SU-DHL-6 (cell line): ENCODE measurements around the gene CMKLR1.

Experiments
- H2AFZ ChIP-seq: fragments of 200-600 bp; sonication (generic); 2 replicates; pipeline ENCODE4 v1.6.1; 2014; ENCODE audit warnings: low read depth, mild to moderate bottlenecking, moderate library complexity, mixed read lengths, antibody characterized with exemption, low read length; ENCODE audit not compliant: severe bottlenecking
- H3F3A ChIP-seq: fragments of 200-600 bp; shearing (Covaris generic); 2 replicates; pipeline ENCODE4 v1.6.0; 2016; ENCODE audit warnings: antibody characterized with exemption, mild to moderate bottlenecking; ENCODE audit not compliant: insufficient read depth
- H3K27ac ChIP-seq: fragments of 200-600 bp; sonication (generic); 2 replicates; pipeline ENCODE4 v1.5.1; 2016; ENCODE audit warnings: low read depth, mild to moderate bottlenecking, low read length, moderate library complexity, mixed read lengths
- H3K27me3 ChIP-seq: fragments of 200-600 bp; sonication (generic), shearing (Covaris generic); 2 replicates; pipeline ENCODE4 v1.6.0; 2014; ENCODE audit warnings: mild to moderate bottlenecking, low read length
- H3K36me3 ChIP-seq: fragments of 200-600 bp; sonication (generic); 2 replicates; pipeline ENCODE4 v1.6.1; 2014; ENCODE audit warnings: mild to moderate bottlenecking, low read length, mixed read lengths
- H3K4me2 ChIP-seq: fragments of 300-600, 200-600 bp; shearing (Covaris generic), sonication (generic); 2 replicates; pipeline ENCODE4 v1.6.0; 2014; ENCODE audit warnings: low read length, low read depth, mild to moderate bottlenecking; ENCODE audit not compliant: poor library complexity, severe bottlenecking
- H3K4me3 ChIP-seq: fragments of 200-600 bp; sonication (generic); 2 replicates; pipeline ENCODE4 v1.5.1; 2014; ENCODE audit warnings: antibody characterized with exemption, low read length, mild to moderate bottlenecking, mixed read lengths; ENCODE audit not compliant: insufficient read depth, poor library complexity, severe bottlenecking
- H3K79me2 ChIP-seq: fragments of 200-600 bp; sonication (generic); 2 replicates; pipeline ENCODE4 v1.6.1; 2014; ENCODE audit warnings: mild to moderate bottlenecking, low read length, moderate library complexity; ENCODE audit not compliant: insufficient read depth
- H3K9ac ChIP-seq: fragments of 200-600 bp; sonication (generic); 2 replicates; pipeline ENCODE4 v1.7.0; 2014; ENCODE audit warnings: mild to moderate bottlenecking, low read length
- H3K9me2 ChIP-seq: fragments of 200-600 bp; sonication (generic); replicated peaks from 2 replicates; pipeline ENCODE4 v1.6.1; 2014; ENCODE audit warnings: low read length; ENCODE audit not compliant: insufficient read depth
- H3K9me3 ChIP-seq: fragments of 200-600 bp; sonication (generic); 2 replicates; pipeline ENCODE4 v1.6.1; 2014; ENCODE audit warnings: low read length, mixed read lengths; ENCODE audit not compliant: insufficient read depth
- H4K20me1 ChIP-seq: fragments of 200-600 bp; sonication (generic); 2 replicates; pipeline ENCODE4 v1.6.1; 2014; ENCODE audit warnings: low read depth, mild to moderate bottlenecking, antibody characterized with exemption, low read length, moderate library complexity, mixed read lengths
- CTCF ChIP-seq: fragments of 200-600 bp; sonication (generic); IDR thresholded peaks from one replicate; pipeline ENCODE4 v1.5.1; 2017; ENCODE audit warnings: antibody characterized with exemption, mild to moderate bottlenecking, low read length, moderate library complexity; ENCODE audit not compliant: insufficient read depth, poor library complexity, severe bottlenecking
- EZH2phosphoT487 ChIP-seq: fragments of 200-600 bp; sonication (generic), shearing (Covaris generic); conservative IDR thresholded peaks from 2 replicates; pipeline ENCODE4 v1.6.1; 2018; ENCODE audit warnings: mild to moderate bottlenecking, antibody characterized with exemption, low read length, moderate library complexity, mixed read lengths

CMKLR1 gene

DNA sequence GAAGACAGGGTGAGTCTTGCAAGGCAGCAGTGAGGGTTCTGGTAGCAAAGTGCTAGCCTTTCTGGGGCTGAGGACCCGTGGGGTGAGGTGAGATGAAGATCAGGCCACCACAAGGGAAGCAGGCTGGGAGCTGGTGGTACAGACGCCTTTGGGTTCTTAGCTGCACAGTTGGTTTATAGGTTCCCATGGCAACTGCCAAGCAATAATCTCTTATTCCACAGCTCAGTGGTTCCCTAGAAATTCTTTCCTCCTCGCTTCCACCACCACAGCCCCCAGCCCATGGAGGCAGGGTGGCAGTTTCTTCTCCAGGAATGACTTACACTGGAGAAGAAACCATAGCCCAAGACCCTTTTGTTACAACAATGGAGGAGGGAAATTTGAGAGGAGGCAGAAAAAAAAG lies 82.1 kb downstream of the CMKLR1 start:
- Histone ChIP-seq H4K20me1 (no peaks in the 10 kb centered on the region), H3F3A (no peaks in the 10 kb centered on the region), H3K27me3 (no peaks in the 10 kb centered on the region), H3K9me2 (no peaks in the 10 kb centered on the region), H2AFZ (no peak overlapping the region), H3K9ac (no peak overlapping the region), H3K27ac (no peak overlapping the region), H3K79me2 (no peaks in the 10 kb centered on the region), H3K4me2 (no peak overlapping the region), H3K4me3 (no peak overlapping the region), H3K36me3 (no peaks in the 10 kb centered on the region), H3K9me3 (0 out of 2 replicates have a peak, but pooled peaks cover 5% of the 10 kb centered on the region)
- TF ChIP-seq EZH2phosphoT487 (no peak), CTCF (no peak)

DNA sequence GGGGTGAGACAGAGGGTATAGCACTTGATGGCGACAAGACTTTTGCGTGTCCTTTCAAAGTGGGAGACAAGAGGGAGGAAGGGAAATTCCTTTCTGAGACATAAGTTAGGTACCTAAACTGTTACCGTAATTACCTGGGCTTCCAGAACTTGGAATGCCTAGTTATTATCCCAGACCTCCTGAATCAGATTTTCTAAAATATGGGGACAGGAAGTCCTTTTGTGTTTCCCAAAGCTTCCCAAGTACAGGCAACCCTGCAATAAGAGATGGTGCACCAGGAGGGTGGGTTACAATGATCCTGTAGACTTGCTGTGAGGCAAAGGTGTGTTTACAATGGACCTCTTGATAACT lies 83.9 kb downstream of the CMKLR1 start:
- no peaks in the 10 kb centered on the region for H3K36me3 ChIP-seq

GRCh38 chr12:108254517-108255251 lies 84.4 kb downstream of the CMKLR1 start:
- H3F3A ChIP-seq: no peaks in the 10 kb centered on the region
- no peak overlapping the region for H3K4me2 ChIP-seq
- no peaks in the 10 kb centered on the region for H3K9me2 ChIP-seq
- H3K27me3 ChIP-seq: no peaks in the 10 kb centered on the region
- no peak overlapping the region for H3K9ac ChIP-seq
- H3K36me3 ChIP-seq: no peaks in the 10 kb centered on the region
- H2AFZ ChIP-seq: no peak overlapping the region
- no peaks in the 10 kb centered on the region for H4K20me1 ChIP-seq
- no peak overlapping the region for H3K27ac ChIP-seq
- TF ChIP-seq CTCF (no peak), EZH2phosphoT487 (no peak)
- no peak overlapping the region for H3K4me3 ChIP-seq
- no peaks in the 10 kb centered on the region for H3K79me2 ChIP-seq
- H3K9me3 ChIP-seq: no peaks in the 10 kb centered on the region

More for the DNA sequence above, 83.9 kb downstream of the CMKLR1 start:
- Histone ChIP-seq H3K9ac (no peak overlapping the region), H3K27me3 (no peaks in the 10 kb centered on the region), H3K79me2 (no peaks in the 10 kb centered on the region), H3K27ac (no peak overlapping the region), H2AFZ (no peak overlapping the region), H3K4me2 (no peak overlapping the region), H3K9me3 (0 out of 2 replicates have a peak, but pooled peaks cover 3% of the 10 kb centered on the region), H3F3A (no peaks in the 10 kb centered on the region), H4K20me1 (no peaks in the 10 kb centered on the region), H3K9me2 (no peaks in the 10 kb centered on the region), H3K4me3 (no peak overlapping the region)
- no peak for TF ChIP-seq CTCF
- TF ChIP-seq EZH2phosphoT487: no peak
